Tibial artery (tissue), 4 donors: ENCODE data around the gene TNFRSF11A.

Experiments
- DNase-seq, 2 donors: peaks; one replicate each; pipeline ENCODE4 v3.0.0-alpha.2; 2019
- H3K27ac ChIP-seq, 2 donors: fragments of 200-600 bp; sonication (generic) in 1 of 2; 1 replicate in 1 of 2; 2 replicates in 1 of 2; pipeline ENCODE4 v1.5.1; 2018 to 2019; ENCODE audit warnings: mild to moderate bottlenecking in 1 of 2
- H3K27me3 ChIP-seq, 2 donors: fragments of 200-600 bp; sonication (generic) in 1 of 2; one replicate each; pipeline versions ENCODE4 v1.5.1 to v1.6.0; 2016 to 2019
- H3K36me3 ChIP-seq, 3 donors: fragments of 200-600 bp; sonication (generic) in 2 of 3; one replicate each; pipeline ENCODE4 v1.5.1; 2016 to 2019; ENCODE audit warnings: mild to moderate bottlenecking in 2 of 3
- H3K4me1 ChIP-seq, 4 donors: fragments of 200-600 bp; sonication (generic) in 2 of 4; 1 replicate in 3 of 4; 2 replicates in 1 of 4; pipeline ENCODE4 v1.5.1; 2016 to 2019
- H3K4me3 ChIP-seq, 2 donors: fragments of 200-600 bp; sonication (generic) in 1 of 2; 1 replicate in 1 of 2; 2 replicates in 1 of 2; pipeline ENCODE4 v1.5.1; 2018 to 2019; ENCODE audit warnings: mild to moderate bottlenecking in 2 of 2
- H3K9me3 ChIP-seq, 3 donors: fragments of 200-600 bp; sonication (generic) in 1 of 3; one replicate each; pipeline ENCODE4 v1.5.1; 2016 to 2019
- intact Hi-C: fragments of 100-400 bp; cut with DNase I; formaldehyde crosslinking; loops from one replicate; pipeline ENCODE4 v1.15.0; 2023; ENCODE audit warnings: low total_unique reads
- TF ChIP-seq, protein P1 (sequence below), 2 experiments: fragments of 200-600 bp in 1 of 2; fragments of 450-650 bp in 1 of 2; IDR thresholded peaks; one replicate each; pipeline ENCODE4 v1.5.1; 2017 to 2019; ENCODE audit warnings: antibody characterized with exemption in 2 of 2, mild to moderate bottlenecking in 1 of 2, moderate library complexity in 1 of 2

The TNFRSF11A gene

DNA sequence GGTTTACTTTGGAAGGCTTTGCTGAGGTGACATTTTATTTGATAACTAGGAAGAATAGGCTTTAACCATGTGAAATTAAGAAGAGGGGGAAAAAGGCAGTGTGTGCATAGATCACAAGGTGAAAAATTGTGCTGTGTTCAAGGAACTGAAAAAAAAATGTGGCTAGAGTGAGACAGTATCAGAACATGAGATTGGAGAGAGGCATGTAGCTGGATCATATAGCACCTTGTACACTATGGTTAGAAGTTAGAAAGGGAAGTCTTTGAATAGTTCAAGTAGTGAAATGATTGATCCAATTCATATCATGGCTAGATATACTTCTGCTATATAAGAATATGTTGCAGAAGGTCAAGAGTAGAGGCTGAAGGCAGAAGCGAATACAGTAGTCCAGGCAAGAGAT lies 12.3 kb upstream of the TNFRSF11A start:
- intact Hi-C loops, result no loop called here
- TF ChIP-seq, protein P1, sequence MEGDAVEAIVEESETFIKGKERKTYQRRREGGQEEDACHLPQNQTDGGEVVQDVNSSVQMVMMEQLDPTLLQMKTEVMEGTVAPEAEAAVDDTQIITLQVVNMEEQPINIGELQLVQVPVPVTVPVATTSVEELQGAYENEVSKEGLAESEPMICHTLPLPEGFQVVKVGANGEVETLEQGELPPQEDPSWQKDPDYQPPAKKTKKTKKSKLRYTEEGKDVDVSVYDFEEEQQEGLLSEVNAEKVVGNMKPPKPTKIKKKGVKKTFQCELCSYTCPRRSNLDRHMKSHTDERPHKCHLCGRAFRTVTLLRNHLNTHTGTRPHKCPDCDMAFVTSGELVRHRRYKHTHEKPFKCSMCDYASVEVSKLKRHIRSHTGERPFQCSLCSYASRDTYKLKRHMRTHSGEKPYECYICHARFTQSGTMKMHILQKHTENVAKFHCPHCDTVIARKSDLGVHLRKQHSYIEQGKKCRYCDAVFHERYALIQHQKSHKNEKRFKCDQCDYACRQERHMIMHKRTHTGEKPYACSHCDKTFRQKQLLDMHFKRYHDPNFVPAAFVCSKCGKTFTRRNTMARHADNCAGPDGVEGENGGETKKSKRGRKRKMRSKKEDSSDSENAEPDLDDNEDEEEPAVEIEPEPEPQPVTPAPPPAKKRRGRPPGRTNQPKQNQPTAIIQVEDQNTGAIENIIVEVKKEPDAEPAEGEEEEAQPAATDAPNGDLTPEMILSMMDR (IDR thresholded peaks at IDR 0.05), result no peak

DNA sequence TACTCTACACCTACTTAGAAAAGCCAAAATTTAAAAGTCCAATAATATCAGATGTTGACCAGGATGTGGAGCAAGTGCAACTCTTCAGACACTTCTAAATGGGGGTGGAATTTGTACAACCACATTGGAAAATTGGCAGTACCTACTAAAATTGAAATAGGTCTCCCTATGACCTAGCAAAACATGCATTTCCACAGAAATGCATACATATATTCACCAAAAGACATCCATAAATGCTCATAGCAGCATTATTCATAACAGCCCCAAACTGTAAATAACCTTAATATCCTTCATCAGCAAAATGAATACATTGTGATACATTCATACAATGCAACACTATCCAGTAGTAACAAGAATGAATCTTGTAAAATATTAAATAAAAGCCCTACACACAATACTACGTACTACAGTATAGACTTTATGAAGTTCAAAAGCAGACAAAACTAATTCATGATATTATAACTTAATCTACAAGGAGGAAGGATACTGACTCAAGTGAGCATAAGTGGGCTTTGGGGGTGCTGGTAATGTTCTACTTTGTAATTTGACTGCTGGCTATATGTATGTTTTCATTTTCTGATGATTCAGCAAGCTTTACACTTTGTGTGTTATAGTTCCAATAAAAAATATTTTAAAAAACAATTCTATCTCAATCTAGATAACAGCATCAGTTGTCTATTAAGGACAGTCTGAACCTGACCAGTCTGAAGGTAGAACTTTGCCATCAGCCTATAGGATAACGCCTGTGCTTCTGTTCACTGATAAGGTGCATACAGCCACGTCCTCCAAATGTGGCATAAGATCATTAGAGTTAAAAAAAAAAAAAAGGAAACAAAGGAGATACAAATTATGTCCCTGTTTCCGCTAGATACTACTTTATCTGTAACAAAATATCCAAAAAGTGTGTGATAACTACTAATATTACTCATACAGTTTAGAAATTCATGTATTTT lies 6.6 kb upstream of the TNFRSF11A start:
- H3K27me3 ChIP-seq, result peaks cover 0 to 3% of the 10 kb centered on the region in 2 donors
- TF ChIP-seq, protein P1 (IDR thresholded peaks at IDR 0.05), result no peak

More for the DNA sequence above, 12.3 kb upstream of the TNFRSF11A start:
- no peak for DNase-seq
- Histone ChIP-seq H3K4me3 (no peak overlapping the region), H3K27ac (no peak overlapping the region), H3K27me3 (no peaks in the 10 kb centered on the region), H3K36me3 (peaks cover 19 to 22% (median 21%) of the 10 kb centered on the region in 3 donors), H3K9me3 (no peaks in the 10 kb centered on the region), H3K4me1 (no peaks in the 10 kb centered on the region)

DNA sequence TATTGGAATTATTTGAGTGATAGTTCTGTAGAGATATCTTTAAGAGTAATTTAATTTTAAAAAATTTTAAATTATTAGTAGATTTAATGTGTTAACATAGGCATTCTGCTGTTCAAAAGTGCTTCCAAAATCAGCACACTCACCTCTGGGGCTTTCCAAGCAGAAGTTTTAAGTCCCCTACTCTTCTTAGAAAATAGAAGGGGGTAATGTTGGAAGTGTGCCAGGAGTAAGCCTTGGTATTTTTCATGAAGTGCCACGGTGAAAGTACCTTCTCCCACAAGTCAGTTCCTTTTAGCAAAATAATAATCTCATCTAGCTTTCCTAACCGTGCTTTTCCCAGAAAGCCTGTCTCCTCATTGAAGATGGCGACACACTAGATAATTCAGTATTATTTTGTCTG lies 3.9 kb upstream of the TNFRSF11A start:
- Histone ChIP-seq H3K36me3 (no peaks in the 10 kb centered on the region), H3K27ac (no peak overlapping the region), H3K4me3 (no peak overlapping the region), H3K4me1 (peaks cover 0 to 18% (median 13%) of the 10 kb centered on the region in 4 donors), H3K27me3 (peaks cover 0 to 21% of the 10 kb centered on the region in 2 donors), H3K9me3 (no peaks in the 10 kb centered on the region)
- no peak for DNase-seq
- intact Hi-C loops, result loop anchor here (5.0 kb wide), 1 partner anchor 261 kb away; no protein-coding TSS in a partner anchor
- TF ChIP-seq, protein P1 (IDR thresholded peaks at IDR 0.05), result no peak

More for the DNA sequence above, 6.6 kb upstream of the TNFRSF11A start:
- intact Hi-C loops, result no loop called here
- Histone ChIP-seq H3K4me1 (no peaks in the 10 kb centered on the region), H3K9me3 (no peaks in the 10 kb centered on the region), H3K36me3 (no peaks in the 10 kb centered on the region), H3K4me3 (no peak overlapping the region), H3K27ac (no peak overlapping the region)
- DNase-seq, result no peak

DNA sequence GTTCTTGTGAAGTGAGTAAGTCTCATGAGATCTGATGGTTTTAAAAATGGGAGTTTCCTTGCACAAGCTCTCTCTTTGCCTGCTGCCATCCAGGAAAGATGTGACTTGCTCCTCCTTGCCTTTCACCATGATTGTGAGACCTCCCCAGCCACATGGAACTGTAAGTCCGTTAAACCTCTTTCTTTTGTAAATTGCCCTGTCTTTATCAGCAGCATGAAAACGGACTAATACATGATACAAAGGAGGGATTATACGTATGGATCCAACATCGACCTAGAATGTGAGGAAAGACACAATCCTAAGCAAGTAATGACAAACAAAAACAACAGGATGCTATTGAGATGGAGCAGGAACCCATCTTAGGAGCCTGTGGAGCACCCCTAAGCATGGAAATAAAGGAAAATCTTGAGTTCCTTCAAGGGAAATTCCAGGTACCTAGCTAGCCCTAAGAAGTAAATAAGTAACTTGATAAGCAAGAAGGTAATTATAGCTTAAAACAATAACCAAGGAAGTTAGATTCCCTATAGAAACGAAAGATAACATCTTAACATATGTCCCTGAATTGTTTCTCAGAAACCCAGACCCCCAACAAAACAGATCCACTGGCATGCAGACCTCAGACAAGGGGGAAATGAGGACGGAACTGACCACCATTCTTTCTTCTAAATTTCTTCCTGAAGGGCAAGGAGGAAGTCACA lies 1.5 kb upstream of the TNFRSF11A start:
- Histone ChIP-seq H3K27me3 (peaks cover 0 to 45% of the 10 kb centered on the region in 2 donors), H3K27ac (no peak overlapping the region), H3K4me3 (no peak overlapping the region), H3K36me3 (no peaks in the 10 kb centered on the region), H3K9me3 (no peaks in the 10 kb centered on the region), H3K4me1 (peaks cover 0 to 30% (median 18%) of the 10 kb centered on the region in 4 donors)
- TF ChIP-seq, protein P1 (IDR thresholded peaks at IDR 0.05), result no peak
- intact Hi-C loops, result loop anchor here (5.0 kb wide), 1 partner anchor 259 kb away; no protein-coding TSS in a partner anchor
- no peak for DNase-seq

DNA sequence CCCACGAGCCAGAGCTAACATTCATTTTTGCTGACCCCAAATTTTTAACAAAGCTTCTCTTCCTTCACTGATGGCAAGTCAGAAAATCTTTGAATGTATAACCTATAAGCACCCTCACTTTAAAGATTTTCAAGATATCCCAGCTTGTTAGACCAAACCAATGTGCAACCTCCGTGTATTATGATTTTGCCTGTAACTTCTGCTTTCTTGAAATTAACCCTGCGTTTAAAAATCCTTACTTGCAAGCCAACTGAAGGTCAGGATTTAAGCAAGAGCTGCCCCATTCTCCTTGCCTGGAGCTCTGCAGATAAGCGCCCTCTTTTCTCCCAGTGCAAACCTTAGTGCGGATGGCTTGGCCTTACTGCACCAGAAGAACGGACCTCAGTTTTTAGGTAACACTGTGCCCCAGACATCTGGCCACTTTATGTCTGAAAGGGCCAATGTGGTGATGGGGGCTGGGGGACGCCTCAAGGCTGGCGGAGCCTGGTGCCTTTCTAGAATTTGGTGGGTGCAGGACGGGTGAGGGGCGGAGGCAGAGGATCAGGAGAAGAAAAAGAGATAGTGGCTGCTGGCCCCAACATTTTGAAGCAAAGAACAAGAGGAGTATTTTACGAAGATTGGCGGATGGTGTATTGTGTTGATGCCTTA lies 805 bp upstream of the TNFRSF11A start:
- peak overlapping the region; percentile 47 to 48 for H3K4me3 ChIP-seq
- intact Hi-C loops, result loop anchor here (5.0 kb wide), 1 partner anchor 258 kb away; no protein-coding TSS in a partner anchor
- peaks cover 0 to 31% (median 18%) of the 10 kb centered on the region in 4 donors for H3K4me1 ChIP-seq
- TF ChIP-seq, protein P1 (IDR thresholded peaks at IDR 0.05), result no peak
- H3K27ac ChIP-seq, result no peak overlapping the region
- H3K9me3 ChIP-seq, result no peaks in the 10 kb centered on the region
- no peaks in the 10 kb centered on the region for H3K36me3 ChIP-seq
- no peak for DNase-seq
- H3K27me3 ChIP-seq, result peaks cover 0 to 51% of the 10 kb centered on the region in 2 donors
